Dedifferentiated amniotic fluid mesenchymal stem cell (primary cell): ENCODE data around the gene LTB4R2.

ENCODE experiments used
- DNase-seq: peaks from one replicate; pipeline ENCODE4 v3.0.0-alpha.2; 2016; ENCODE audit errors: extremely low spot score

LTB4R2 gene, protein sequence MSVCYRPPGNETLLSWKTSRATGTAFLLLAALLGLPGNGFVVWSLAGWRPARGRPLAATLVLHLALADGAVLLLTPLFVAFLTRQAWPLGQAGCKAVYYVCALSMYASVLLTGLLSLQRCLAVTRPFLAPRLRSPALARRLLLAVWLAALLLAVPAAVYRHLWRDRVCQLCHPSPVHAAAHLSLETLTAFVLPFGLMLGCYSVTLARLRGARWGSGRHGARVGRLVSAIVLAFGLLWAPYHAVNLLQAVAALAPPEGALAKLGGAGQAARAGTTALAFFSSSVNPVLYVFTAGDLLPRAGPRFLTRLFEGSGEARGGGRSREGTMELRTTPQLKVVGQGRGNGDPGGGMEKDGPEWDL

DNA sequence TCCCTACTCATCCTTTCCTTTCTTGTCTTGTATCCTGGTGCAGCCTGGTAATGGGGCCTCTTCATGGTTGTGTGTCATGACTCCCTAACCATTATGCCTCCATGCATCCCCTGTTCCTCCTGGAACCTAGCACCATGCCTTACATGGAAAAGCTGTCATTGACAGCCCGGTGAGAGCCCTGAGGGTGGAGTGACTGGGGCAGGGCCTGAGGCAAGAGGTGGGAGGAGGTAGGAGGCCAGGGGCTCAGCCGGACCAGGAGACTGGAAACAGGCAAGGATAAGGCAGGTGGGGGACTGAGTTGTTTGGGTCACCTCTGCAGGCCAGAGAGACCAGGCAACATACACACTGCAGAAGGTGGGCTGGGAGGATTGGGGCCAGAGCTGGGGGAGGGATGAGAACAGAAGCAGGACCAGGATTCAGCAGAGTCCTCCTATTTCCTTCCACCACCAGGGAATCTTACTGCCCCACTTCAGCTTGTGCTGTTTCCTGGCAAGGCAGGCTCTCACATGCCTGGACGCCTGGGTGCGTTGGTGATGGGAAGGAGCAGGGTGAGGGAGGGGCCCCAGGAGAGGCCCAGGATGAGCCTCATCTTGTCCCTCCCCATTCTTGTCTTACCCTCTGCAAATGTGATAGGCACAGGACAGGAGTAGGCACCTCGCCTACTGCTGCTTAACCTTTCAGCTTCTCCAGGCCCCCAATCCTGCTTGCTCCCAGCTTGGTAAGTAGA, at the start of gene LTB4R2:
TSS of gene LTB4R2 (plus strand) at position 603 of the 727 bp plus-strand sequence. CDS start 525 bp downstream, outside the sequence.
- no peak for DNase-seq

DNA sequence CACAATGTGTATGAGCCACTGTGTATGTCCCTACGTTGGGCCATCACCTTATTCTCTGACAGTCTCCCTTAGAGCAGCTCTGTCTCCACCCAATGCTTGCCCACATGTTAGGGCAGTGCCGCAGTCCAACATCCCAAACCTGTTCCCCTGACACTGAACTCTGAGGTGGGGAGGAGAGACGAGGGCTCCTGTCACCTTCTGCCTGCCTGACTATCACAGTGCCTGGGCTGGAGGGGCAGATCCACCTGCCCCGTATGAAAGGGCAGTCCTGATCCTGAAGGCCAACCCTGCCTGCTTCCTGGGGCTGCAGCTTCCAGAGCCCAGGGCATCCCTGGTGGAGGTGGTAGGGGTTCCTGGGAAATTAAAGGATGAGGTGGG, 49.2 kb upstream of the LTB4R2 start:
- no peak for DNase-seq

DNA sequence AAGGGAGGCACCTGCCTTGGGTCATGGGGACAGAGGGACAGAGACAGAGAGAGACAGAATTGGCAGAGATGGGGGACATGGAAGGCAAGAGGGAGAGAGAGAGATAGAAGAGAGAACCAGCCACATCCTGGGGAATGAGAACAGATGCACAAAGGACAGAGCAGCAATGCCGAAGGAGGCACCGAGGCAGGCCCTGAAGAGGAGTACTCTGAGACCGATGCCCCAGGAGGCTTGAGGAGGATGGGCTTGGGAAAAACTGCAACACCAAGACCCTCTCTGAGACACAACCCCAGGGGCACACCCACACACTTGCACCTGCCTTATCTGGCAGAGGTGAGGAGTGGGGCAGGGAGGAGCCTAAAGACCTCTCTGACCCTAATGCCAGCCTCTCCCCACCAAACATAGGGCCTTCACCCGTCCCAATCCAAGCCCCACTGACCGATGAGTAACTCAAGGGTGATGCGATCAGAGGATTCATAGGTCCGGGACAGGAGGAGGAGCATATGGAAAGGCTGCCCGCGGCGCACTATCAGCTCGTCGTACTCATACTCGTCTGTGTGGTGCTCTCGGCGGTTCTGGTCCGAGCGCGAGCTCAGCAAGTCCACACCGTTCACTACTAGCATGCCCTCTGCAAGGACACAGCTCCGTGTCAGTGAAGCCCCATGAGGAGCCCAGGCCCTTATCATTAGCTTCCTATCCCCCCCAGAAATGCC, 48.5 kb upstream of the LTB4R2 start:
- DNase-seq, result no peak

DNA sequence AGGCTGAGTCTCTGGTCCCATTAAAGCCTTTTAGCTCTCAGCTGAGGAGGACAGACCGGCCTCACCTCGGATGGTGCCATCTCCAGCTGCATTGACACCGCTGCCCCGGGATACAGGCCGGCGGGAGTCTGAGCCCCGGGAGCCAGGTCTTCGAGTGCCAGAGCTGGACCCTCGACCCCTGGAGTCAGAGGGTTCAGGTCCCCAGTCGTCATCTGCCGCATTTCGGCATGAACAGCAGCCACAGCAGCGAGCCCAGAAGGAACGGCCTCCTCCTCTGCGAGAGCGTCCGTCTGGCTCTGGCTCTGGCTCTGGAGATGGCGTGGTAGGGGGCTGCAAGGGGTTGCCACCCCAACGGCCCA, 48.0 kb upstream of the LTB4R2 start:
- DNase-seq, result no peak

DNA sequence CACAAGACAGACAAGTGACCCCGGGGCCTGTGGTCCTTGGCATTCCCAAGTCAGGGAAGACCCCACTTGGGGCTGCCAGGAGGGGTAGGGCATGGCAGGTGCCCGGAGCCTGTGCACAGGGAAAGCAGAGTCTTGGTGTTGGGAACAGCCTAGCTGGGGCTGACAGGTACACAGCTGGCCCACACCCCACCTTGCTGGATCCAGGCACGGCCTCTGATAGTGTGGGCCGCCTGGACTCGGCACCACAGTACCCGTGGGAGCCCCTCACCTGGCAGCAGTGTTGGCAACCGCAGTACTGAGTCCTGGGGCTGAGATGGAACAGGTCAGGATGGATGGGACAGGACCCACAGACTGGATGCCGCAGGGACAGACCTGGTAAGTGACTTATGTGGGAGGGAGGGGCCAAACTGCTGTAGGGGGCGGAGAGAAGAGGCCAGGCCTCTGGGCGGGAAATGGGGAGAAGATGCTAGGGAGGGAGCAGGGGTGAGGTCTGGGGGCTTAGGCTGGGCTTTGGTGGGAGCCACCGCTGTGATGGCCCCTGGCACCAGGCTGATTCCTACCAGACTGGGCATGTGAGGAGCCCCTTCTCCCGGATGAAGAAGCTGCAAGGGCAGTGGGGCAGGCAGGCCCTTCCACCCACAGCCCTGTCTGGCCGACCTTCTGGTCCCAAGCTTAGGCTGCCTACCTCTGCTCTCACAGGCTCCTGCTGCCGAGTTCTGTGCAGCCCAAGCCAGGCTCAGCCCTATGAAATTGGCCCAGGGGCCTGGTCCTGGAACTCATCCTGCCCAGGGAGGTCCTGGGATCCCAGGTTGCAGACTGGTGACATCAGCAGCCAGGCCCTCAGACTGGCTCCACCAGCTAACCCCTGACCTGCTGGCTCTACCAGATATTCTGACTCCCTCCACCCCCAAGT, 46.9 kb upstream of the LTB4R2 start, which contains the start of gene TGM1:
TSS of gene TGM1 (minus strand) at position 357 of the 913 bp plus-strand sequence. CDS start 825 bp downstream, outside the sequence.
- DNase-seq, result no peak

DNA sequence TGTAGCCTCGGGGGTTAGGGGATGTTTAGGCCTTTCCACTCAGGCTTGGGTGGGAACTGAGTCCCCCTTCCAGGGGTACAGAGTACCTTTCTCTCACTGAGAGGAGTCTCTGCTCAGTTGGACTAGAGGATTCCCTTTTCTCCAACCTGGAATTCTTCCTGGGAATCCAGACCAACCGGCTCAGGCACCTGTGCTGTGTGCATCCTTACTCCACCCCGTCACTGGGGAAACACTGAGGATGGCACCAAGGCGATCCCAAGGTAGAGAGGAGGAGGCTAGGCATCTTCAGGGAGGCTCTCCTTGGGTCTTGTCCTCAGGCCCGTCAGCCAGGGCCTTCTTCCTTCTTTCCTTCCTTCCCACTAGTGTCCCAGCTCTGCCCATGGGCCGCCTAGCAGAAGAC, 46.1 kb upstream of the LTB4R2 start:
- no peak for DNase-seq

DNA sequence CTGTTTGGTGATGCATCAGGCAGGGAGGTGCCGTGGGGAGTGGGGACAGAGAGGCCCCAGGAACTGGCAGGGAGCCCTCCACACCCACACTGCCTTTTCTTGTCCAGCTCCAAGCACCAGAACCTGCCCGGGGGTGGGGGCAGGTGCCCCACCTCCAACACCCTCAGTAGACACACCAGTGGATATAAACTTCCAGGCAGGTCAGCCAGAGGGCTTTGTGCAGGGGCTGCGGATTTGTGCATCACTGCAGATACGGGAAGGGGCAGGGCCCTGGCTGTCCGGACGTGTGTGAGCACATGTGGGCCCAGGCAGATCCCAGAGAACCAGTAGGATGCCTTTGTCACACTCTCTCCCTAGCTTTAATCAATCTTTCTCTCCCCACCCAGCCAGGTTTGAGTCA, 45.6 kb upstream of the LTB4R2 start:
- no peak for DNase-seq

DNA sequence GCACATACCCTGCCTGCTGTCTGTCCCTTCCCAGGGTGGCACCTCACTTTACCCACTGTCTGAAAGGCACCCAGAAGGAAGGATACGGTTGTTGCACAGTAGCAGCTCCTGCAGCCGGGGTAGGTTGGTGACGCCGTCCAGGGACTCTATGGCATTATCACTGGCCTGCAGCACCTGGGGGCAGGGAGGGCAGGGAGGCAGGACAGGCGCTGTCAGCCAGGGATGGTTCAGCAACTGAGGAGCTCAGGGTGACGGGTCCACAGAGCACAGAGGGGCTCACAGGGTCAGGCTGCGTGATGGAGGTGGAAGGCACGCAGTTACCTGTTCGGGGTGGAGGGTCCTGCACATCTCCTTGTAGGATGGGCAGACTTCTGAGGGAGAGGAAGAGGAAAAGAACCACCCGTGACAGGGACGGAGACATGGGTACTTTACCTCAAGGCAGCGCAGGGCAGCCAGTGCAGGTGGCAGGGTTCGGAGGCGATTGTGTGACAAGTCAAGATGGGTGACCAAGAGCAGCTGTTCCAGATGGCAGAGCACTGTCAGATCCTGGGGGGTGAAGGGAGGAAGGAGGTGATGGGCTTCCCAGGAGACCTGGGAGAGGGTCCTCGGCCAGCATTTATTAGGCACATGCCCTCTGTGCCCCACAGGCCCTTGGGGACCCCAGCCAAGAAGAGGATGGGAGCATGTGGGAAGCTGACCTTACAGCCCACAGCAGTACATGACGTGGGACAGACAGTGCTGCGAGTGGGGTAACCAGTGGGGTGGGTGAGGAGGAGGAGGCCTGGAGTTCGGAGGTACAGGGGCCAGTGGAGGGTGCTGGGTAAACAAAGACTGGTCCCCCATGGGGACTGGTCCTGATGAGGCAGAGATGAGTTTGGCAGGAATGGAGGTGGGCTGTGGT, 43.3 kb upstream of the LTB4R2 start:
- DNase-seq, result no peak

DNA sequence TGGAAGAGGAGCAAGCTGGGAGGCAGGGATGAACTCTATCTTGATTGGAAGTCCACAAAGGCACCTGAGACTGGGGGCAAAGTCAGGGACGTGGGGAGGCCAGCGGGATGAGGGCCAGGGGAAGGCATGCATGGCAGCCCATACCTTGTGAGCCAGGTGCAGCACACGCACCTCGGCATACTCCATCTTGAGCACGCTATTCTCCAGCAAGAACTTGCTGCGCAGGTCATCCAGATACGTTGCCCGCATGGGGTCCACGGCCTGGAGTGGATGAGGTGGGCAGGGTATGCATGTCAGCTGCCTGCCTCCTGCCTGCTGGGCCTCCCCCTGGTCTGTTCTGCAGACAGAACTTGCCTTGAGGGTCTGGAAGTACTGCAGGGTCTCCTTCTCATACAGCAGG, 42.4 kb upstream of the LTB4R2 start:
- no peak for DNase-seq

DNA sequence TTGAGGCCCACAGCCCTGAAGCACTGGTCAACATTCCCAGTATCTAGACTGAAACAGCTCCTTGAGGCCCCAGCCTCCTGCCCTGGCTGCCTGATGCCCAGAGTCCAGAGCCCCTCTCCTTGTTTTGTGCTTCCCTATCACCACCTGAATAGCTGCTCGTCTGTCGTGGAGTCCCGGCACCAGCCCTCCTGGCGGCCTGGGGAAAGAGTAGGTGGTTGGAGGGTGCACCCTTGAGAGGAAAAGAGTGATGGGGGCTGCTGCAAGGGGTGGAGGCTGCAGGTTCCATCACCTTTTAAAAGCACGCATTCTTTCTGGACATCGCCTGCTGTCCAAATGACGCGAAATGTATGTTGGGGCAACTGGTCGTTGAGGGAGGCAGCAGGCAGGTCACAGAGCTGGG, 41.7 kb upstream of the LTB4R2 start:
- no peak for DNase-seq

DNA sequence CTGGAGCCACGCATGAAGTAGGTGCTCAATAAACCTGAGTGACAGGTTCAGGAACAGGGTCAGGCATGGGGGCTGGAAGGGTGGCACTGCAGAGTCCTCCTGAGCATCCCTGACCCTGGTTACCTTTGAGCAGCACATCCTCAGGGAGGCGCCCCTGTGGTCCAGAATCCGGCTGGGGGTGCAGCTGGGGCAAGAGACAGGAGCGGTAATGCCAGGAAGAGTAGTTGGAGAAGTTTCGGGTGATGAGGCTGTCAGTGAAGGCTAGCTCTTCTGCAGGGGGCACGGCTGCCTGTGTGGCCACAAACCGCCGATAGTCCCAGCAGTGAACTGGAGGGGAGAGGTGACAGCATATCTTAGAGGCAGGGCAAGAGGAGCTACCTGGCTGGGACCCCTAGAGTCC, 40.6 kb upstream of the LTB4R2 start:
- no peak for DNase-seq

DNA sequence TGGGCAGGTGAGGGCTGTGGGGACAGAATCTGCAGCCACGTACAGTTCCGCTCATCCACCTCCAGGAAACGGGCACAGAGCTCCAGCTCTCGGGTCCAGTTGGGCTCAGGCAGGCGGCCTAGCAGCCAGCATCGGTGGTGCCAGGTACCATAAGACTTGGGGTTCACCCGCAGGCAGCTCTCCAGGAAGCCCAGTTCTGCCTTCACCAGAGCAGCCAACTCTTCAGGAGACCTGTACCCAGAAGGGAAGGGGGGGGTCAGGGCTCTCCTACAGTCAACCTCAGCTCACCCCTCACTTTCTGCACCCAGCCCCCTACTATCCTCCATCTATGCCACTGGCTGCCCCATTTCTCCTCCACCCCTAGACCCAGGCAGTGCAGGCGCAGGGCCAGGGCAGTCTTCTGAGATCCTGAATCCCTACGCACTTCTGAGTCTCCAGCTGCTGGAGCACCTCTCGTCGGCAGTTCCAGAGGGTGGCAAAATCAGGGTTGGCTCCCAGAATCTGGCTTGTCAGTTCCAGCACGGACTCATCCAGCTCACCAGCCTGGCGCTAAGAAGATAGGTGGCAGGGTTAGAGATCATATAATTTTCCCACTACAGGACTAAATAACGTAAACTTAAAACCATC, 39.9 kb upstream of the LTB4R2 start:
- DNase-seq, result no peak

DNA sequence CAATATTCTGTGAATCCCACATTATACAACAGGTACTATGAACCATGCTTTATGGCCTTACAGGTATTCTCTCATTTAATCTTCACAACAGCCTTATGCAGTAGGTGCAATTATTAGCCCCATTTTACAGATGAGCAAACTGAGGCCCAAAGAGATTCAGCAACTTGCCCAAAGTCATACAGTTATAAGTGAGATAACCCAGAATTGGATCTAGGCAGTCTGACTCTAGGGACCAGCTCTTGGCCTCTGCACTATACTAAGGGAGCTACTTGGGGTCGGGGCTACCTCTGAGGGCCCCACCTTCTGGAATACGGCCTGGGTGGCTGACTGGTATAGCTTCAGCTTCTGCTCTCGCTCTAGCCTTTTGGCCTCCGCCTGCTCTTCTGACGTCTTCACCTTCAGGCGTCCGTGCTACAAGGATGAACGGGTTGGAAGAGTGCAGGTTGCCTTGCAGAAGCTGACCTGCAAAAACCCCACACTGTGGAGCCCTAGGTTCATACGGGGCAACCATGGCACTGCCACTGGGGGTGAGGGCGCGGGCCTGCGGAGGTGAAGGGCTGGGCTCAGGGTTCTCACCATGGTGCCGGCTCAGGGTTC, 39.3 kb upstream of the LTB4R2 start:
- DNase-seq, result no peak

DNA sequence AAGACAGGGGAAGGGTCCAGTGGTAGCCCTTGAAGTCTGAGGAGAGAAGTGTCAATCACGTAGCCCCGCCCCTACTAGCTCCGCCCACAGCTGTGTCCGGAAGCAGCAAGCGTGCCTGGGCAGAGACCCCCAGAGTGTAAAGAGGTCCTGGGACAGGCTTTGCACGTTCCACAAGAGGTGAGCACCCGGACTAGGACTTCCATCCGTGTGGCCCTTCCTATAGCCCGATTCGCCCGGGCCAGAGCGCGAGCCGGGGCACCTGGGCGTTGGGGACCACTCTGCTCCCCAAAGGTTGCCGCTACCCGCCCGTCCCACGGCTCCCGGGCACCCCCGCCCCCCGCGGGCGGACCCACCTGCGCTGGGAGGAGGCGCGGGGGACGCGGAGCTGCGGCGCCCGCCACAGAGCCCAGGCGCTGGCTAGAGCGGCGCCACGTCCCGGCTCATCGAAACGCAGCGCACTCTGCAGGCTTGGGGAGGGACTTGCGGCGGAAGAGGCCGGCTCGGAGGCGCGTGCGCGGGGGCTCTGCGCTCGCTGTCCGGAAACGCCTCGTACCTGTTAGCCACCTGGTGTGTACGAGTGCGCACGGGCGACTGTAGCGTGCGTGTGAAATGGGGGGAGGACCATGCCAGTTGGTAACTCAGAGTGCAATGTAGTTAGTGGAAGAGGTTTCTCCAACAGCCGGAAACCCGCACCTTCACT, 38.7 kb upstream of the LTB4R2 start, which contains the start of gene RABGGTA:
TSS of gene RABGGTA (minus strand) at position 464 of the 700 bp plus-strand sequence. CDS start 482 bp downstream, outside the sequence.
- DNase-seq, result peak; percentile 71

DNA sequence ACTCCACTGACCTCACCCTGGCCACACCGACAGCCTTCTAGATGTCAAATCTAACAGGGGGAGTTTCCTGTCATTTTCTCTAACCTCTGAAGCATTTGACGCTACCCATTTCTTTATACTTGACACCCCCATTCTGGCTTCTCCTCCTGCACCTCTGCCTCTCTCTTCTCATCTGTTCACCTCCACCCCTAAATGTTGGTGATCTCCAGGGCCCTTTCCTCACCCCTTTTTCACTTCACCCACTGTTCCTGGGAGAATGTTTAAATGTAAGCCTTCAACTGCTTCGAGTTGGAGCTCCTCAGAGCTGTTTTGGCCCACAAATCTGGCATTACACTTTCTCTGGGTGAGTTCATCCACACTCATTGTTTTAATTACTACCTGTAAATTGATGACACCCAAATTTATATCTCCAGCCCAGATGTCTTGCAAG, 38.1 kb upstream of the LTB4R2 start:
- DNase-seq, result no peak

DNA sequence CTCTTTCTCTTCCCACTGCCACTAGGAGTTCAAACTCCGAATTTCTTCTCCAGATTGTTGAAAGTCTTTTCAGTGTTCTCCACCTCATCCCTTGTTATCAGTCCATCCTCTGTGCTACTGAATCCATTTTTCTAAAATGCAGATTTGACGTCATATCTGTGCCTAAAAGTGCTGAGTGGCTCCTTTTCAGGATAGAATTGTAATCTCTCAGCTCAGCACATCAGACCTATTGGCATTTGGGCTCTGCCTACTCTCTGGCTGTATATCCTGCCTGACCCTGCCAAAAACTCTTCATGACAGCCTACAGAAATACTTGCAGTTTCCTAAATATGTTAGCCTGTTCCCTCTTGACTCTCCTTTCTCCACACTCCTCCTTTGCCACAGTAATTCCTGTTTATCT, 37.5 kb upstream of the LTB4R2 start:
- no peak for DNase-seq

DNA sequence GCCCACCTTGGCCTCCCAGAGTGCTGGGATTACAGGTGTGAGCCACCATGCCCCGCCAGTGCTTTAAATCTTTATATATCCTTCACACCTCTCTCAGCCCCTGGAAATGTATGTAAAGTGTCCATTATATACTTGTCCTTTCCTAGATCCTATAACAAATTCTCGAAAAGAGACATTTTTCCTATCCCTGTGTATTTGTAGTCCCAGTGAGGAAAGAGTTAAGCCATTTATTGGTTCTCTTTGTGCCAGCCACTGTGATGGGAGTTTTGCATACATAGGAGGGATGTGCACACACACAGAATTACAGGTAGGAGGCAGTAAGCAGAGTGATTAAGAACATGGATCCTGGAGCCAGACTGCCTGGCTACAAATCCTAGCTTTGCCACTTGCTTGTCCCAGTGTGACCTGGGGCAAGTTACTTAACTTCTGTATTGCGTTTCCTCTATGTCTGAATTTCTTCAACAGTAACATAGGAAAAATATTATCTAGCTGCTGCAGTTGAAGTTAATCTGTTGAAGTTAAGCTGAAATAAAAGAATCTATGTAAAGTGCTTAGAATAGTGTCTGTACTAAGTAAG, 36.4 kb upstream of the LTB4R2 start:
- no peak for DNase-seq

DNA sequence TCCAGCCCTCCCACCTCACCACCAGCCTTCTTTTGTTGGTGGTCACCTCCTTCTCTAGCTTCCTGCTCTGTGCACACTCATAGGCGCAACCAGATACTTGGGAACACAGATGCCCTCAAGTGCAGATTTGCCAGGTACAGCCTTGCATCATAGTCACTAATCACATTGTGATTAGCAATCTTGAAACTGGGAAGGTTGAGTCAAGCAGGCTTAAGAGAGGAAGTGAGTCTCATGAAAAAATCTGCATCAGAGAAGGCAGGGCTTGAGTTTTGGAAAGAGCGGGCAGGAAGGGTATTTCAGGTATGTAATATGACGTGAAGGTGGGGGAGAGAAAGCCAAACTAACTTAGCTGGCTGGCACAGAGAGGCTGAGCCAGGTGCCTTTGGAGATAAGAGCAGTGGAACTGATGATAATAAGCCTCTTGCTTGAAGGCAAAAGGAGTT, 35.8 kb upstream of the LTB4R2 start:
- DNase-seq, result no peak
